Fibroblast of the conjunctiva (primary cell): ENCODE measurements around the gene TECR.
"Not testable (repeated sequence)": the region's sequence is repeated elsewhere in the genome, so short reads cannot be mapped to it uniquely, and the experiment has no call there.

Experiments
- DNase-seq: peaks from one replicate; pipeline ENCODE4 v3.0.0-alpha.2; 2010; ENCODE audit warnings: low read depth

Gene TECR, protein sequence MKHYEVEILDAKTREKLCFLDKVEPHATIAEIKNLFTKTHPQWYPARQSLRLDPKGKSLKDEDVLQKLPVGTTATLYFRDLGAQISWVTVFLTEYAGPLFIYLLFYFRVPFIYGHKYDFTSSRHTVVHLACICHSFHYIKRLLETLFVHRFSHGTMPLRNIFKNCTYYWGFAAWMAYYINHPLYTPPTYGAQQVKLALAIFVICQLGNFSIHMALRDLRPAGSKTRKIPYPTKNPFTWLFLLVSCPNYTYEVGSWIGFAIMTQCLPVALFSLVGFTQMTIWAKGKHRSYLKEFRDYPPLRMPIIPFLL

DNA sequence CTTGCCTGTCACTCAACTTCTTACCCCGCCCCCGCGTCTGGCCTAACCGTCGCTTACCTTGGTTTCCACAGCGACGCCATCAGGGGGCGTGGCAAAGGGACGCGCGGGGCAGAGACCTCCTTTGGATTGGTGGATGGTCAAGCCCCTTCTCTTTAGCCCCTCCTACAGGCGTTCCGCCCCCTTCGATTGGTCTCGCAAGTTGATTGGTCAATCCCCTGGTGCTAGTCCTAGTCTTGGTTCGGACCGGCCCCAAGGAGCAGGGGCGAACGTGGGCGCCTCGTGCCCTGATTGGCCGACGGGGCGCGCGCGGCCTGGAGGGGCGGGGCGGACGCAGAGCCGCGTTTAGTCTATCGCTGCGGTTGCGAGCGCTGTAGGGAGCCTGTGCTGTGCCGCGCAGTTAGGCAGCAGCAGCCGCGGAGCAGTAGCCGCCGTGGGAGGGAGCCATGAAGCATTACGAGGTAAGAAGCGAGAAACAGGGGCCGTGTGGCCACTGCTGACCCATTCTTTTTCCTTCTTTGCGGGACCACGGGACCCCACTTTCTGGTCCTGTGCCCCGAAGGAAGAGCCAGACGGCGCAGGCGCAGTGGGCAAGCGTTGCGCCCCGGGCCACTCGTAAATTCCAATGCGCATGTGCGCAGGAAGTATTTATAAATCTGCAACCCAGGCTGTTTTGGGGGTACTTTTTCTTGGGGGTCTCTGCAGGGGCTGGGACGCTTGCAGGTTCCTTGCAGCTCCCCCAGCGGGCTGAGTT, at the start of gene TECR:
TSS of gene TECR (plus strand) at position 341 of the 751 bp plus-strand sequence. CDS start at position 444, 103 bp downstream.
- peak; percentile 100 for DNase-seq

DNA sequence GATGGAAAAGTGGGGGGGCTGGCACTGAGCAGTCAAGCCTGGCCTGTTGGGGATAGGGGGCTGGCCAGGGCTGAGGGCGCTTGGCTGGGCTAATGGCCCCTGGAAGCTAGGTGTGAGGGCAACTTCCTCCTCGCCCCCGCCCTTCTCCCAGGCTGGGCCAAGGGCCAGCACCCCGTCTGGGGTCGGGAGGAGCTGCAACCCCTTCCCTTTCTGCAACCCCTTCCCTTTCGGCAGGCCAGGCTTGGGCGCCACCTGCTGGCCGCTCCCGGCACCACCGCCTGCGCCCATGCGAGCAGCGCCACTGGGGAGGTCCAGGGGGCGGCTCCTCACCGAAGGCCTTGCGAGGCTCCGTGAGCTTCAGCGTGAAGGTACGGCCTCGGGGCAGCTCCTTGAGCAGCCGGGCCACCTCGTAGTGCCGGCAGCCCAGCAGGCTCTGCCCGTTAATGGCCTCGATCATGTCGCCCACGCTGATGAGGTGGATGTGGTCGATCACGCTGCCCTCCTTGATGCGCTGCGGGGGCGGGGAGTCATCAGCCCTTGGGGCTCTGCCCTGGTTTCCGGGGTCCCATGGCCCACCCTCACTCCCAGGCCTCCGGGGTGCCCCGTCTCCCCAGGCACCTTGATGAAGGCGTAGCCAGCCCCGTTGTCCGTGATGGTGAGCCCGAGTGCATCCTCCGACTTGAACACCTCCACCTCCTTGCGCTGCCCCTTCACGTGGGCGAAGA, 49.3 kb upstream of the TECR start:
- no peak for DNase-seq

DNA sequence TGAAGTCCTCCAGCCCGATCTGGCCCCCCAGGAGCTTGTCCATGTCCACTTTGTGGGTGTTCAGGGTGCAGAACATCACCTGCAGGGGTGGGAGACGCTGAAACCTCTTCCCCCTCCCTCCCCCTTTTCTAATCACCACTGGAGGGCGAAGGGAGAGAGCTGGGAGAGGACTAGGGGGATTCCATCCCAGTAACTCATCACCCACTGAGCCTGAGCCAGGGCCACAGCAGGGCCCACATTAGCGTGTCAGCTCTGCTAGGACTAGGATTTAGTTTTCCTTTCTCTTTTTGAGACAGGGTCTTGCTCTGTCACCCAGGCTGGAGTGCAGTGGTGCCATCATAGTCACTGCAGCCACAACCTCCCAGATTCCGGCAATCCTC, 48.7 kb upstream of the TECR start:
- no peak for DNase-seq

DNA sequence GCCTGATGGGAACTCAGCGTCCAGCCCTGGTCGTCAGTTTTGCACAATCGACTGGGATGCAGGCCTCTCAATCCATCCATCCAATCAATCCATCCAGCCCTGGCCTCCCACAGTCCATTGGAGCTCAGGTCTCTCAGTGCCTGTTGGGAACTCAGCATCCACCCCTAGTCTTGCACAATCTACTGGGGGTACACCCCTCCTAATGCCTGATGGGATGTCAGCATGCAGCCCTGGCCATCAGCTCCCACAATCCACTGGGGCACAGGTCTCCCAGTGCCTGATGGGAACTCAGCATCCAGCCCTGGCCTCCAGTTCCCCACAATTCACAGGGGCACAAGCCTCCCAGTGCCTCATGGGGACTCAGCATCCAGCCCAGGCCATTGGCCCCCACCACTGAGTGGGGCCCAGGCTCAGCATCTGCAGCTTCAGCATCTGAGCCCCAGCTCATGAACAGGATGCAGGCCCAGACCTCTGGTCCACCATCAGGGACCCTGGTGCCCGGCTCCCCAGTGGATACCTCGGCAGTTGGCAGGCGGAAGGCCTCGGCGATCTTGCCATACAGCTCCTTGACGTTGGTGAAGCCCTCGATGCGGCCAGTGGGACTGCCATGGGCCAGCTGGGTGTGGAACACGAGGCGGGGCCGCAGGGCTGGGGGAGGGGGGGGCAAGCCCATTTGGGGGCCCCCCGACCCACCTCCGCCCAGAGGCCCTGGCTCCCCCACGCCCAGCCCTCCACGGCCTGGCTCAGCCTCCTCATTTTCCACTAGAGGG, 47.0 kb upstream of the TECR start:
- no peak for DNase-seq

DNA sequence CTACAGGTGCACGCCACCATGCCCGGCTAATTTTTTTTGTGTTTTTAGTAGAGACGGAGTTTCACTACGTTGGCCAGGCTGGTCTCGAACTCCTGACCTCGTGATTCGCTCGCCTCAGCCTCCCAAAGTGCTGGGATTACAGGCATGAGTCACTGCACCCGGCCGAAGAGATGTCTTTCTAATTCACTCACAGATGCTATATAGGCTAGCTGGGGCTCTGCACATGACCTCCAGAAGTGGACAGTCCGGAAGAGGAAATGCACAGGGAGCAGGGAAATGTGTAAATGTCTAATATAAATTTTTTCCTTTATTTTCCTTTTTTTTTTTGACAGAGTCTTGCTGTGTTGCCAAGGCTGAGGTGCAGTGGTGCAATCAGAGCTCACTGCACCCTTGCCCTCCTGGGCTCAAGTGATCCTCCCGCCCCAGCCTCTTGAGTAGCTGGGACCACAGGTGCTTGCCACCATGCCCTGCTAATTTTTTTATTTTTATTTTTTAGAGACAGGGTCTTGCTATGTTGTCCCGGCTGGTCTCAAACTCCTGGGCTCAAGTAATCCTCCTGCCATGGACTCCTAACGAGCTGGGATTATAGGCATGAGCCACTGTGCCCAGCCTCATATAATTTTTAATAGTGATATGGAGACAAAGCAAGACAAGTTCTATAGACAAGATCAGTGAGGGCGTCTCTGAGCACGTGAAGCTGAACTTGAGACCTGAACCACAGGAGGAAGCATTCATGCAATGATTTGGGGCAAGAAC, 41.8 kb upstream of the TECR start:
- DNase-seq, result no peak

DNA sequence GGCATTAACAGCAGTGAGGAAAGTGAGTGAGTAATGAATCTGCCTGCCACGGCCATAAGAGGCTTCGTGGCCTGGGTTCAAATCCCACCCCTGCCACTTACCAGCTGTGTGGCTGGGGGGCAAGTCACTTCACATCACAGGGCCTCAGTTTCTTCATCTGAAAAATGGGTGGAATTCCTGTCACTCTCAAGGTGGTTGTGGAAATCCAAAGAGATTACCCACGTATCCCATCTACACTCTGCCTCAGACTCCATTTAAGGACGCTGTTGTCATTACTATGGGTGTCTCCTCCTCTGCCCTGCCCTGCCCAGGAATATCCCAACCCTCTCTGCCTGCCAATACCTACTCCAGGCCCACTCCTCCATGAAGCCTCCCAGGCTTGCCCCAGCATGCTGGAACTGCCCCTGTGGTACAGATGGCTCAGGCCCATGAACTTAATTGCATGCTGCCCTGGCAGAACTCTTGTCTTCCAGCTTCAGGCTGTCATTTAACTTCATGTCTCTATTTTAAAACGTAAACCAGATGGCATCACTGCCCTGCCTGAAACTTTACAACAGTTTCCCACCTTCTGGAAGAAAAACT, 36.5 kb upstream of the TECR start:
- DNase-seq, result no peak

DNA sequence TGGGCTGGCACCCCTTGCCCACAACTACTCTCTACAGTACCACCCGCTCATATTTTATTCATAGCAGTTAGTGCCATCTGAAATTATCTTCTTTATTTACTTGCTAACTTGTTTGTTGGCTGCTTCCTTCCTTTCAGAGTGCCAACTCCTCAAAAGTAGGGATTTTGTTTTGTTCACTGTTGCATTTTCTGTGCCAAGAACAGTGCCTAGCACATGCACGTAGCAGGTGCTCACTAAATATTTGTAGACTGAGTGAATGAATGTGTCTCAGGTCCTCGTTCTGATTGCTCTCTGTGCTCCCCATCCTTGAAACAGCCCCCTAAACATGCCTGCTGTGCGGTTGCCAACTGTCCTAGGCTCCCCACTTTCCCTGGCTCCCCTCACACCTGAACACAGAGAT, 35.0 kb upstream of the TECR start:
- DNase-seq, result no peak

DNA sequence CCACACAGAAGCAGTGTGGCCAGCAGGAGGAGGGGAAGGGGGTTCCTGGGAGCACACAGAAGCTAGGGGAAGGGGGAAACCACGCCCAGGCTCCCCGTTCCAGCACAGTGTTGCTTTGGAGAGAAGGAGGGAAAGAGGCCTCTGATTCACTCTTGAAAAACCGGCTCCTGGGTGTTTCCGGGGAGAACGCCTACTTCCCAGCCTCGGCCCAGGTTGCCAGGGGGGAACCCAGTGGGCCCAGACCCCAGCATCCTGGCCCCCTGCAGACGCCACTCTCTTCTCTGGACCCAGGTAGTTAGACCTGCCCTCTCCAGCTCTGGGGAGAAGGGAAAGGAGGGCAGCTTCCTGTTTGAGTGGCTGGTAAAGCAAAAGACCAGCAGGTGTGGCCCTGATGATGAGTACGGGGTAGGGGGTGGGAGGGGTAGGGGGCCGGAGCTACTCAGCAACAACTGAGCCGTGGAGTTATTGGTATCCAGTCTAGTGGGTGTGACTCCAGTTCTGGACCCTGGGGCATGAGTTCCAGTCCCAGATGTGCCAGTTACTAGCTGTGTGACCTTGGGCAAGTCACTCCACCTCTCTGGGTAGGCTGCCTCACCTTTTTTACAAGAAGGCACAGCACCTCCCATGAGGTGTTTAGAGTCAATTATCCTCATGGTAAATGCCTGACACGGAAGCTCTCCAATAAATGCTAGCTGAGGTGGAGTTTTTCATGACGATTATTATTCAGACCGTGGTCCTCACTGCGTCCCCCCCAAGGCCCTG, 34.3 kb upstream of the TECR start:
- DNase-seq, result no peak

DNA sequence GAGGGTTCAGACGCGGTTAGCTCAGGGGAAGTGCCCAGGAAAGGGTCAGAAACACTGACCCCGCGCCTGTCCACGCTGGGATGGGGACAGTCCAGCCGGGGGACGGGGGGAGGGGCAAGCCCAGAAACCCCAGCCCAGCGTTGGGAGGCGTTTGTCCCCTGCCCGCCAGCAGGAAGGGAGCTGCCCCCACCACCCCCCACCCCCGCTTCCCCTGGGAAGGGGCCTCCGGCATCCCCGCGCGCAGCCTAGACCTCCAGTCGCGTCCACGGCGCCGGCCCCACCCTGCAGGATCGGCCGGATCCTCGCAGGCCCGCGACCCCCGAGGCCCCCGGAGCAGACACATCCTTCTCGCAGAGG, 33.7 kb upstream of the TECR start:
- DNase-seq, result no peak

DNA sequence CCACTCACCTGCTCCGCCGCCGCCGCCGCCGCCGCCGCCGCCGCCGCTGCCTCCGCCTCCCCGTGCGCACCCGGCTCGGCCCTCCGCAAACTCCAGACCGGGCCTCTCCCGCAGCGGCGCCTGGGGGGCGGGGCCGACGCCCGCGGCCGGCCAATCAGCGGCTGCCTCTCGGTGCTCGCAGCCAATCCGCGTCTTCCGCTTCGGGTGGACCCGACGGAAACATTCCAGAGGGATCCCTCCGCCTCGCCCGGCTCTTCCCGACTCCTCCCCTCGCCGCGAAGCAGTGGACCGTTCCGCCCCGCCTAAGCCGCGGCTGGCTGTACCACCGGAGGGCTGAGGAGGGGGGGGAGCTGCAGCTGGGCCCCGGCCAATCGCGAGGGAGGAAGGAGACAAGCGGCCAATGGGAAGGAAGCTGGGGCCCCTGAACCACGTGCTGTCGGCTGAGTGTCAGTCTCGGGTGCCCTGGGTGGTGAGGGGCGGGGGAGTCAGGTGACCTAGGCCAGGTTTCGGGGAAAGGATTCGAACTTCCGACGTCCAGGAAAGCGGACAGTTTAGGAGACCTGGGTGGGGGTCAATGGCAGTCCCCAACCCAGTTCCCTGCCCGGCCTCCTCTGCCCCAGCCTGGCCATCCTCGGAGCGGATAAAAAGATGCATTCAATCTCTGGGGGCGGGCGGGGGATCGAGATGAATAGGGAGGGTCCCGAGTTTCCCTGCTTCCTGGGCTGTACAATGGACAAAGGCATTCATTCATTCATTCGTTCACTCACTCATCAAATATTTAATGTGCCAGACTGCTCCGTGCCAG, 33.2 kb upstream of the TECR start, which contains the start of gene GIPC1:
TSS of gene GIPC1 (minus strand) at position 99 of the 805 bp plus-strand sequence. CDS start 13,151 bp downstream, outside the sequence.
- DNase-seq, result peak; percentile 97

DNA sequence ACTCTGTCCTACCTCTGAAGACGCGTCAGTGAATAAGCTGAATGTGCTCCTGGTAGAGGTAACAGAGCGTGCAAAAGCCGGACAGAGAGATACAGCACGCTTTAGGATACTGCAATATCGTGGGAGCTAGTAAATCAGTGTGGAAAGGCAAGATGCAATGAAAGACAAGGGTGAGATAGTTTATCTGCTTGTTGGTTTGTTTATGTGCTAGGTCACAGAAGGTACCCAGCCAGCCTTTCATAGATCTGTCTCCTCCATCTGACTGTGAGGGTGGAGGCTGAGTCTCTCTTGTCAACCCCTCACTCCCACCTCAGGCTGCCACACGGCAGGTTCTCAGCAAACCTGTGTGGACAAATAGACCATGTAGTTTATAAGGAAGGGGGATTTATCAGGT, 32.6 kb upstream of the TECR start:
- no peak for DNase-seq

DNA sequence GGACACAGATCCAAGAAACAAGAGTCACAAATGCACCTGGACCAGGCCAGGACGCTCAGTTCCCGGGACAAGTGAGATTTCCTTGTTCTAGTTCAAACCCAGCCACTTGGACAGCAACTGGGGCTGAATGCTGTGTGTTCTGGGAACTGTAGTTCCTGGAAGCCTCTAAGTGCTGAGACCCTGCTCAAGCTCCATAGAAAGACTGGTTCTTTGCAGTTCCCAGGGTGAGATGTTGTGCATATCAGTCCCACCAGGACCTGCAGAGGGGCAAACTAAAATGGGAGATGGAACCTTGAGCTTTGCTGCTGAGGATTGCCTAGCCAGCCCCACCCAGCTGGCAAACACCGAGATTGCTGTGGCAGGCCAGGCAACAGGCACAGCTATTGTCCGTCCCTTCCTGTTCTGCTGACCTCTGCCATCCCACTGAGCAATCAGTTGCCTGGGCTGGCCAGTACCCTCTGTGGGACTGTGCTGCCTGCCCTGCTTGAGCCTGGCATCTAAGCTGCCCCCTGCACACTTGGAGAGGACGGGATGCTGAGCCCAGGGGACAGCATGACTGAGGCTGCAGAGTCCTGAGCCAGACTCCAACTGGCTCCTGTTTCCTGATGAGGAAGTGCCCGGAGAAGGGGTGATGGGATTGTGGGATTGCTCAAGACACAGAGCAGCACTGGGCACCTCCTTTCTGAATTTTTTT, 32.0 kb upstream of the TECR start:
- no peak for DNase-seq

DNA sequence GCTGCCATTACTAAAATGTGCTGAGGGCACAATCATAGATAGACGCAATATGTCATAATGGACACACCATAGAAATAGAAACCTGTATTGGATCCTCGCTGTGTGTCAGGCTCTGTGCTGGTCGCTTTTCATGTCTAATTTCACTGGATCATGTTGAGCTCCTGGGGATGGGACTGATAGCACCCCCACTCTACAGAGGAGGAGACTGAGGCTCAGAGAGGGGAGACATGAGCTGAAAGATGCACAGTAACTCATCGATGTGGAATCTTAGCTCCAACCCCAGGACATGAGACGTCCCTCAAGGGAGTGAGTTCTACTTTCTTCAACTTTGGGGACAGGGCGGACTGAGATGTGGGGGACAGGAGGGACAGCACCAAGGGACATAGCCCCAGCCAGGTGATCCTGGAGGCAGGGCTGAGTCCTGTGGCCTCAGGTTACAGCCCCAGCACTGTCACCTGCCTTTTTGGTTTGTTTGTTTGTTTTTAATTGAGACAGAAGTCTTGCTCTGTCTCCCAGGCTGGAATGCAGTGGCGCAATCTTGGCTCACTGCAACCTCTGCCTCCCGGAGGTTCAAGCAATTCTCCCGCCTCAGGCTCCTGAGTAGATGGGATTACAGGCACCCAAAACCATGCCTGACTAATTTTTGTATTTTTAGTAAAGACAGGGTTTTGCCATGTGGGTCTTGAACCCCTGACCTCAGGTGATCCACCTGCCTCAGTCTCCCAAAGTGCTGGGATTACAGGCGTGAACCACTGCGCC, 26.9 kb upstream of the TECR start:
- no peak for DNase-seq

DNA sequence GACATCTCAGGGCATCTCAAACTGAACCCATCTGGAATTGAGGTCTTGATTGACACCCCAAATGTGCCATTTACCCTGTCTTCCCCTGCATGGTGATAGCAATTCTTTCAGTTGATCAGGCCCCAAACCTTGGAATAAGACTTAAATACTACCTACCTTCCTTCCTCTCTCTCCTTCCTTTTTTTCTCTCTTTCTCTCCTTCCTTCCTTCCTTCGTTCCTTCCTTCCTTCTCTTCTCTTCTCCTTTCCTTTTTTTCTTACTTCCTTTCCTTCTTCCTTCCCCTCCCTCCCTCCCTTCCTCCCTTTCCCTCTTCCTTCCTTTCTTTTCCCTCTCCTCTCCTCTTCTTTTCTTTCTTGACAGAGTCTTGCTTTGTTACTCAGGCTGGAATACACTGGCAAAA, 26.1 kb upstream of the TECR start:
- no peak for DNase-seq

DNA sequence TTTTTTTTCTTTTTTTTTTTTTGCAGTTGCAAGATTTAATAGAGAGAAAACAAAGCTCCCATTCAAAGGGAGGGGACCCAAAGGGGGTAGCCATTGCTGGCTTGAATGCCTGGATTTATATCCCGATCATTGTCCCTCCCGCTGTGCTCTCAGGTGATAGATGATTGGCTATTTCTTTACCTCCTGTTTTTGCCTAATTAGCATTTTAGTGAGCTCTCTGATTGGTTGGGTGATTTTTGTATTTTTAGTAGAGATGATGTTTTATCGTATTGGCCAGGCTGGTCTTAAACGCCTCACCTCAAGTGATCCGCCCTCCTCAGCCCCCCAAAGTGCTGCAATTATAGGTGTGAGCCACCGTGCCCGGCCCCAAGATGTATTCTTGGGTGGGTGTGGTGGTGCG, 24.8 kb upstream of the TECR start:
- DNase-seq, result not testable (repeated sequence)

DNA sequence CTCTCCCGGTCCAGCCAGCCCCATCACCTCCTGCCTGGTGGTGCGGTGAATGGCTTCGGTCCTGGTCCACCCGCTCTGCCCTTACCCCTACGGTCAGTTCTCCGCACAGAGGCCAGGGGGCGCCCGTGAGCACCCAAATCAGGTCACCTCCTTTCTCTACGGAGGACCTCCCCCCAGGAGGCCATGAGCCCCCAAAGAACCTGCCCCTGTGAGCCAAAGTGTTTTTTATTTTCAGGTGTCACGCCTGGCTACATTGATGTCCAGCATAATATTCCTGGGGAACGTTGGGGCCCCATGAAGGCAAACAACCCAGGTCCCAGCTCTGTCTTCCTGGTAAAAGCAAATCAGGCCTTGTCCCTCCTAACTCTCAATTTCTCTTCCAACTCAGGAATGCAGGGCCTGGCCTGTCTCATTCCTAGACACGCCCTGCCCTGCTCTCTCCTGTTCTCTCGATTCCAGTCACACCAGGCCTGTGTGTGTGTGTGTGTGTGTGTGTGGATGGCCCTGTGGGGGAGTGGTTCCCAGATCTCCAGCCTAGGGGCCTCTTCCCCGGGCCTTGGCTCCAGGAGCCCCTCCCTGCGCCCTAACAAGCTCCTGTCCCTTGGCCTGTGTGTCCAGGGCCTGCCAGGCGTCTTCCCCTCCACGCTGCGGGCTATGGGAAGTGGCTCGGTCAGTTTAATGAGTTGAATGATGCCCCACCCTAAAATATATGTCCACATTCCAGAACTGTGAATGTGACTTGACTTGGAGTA, 23.7 kb upstream of the TECR start:
- peak; percentile 51 for DNase-seq
